ENCODE measurements around the gene NCR3LG1.

DNA sequence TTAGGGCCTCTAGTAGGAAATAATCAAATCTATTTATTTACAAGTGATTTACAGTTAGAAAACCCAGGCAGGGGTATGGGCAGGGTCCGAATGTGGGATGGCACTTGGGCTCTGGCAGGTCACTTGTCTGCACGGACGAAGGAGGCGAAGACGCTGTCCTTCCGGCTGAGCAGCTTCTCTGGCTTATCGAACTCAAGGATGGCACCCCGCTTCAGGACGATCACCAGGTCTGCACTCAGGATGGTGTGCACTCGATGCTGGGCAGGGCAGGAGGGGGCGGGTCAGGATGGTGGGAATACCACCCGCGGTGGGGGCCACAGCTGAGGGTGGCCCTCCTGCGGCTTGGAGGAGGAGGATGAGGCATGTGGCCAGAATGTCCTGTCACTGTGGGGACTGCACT, 41.3 kb downstream of the NCR3LG1 start:
- TF ChIP-seq POLR2A (IDR thresholded peaks at IDR 0.05), result no peak
- TF ChIP-seq, protein P1, sequence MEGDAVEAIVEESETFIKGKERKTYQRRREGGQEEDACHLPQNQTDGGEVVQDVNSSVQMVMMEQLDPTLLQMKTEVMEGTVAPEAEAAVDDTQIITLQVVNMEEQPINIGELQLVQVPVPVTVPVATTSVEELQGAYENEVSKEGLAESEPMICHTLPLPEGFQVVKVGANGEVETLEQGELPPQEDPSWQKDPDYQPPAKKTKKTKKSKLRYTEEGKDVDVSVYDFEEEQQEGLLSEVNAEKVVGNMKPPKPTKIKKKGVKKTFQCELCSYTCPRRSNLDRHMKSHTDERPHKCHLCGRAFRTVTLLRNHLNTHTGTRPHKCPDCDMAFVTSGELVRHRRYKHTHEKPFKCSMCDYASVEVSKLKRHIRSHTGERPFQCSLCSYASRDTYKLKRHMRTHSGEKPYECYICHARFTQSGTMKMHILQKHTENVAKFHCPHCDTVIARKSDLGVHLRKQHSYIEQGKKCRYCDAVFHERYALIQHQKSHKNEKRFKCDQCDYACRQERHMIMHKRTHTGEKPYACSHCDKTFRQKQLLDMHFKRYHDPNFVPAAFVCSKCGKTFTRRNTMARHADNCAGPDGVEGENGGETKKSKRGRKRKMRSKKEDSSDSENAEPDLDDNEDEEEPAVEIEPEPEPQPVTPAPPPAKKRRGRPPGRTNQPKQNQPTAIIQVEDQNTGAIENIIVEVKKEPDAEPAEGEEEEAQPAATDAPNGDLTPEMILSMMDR (IDR thresholded peaks at IDR 0.05), result no peak
